Left lung (tissue), 10 donors: ENCODE results near the gene NOS1. TPM values are rescaled to one million over a fixed set of nuclear protein-coding genes. Genes with fewer than 3 reads are reported as not detected.

Source experiments
- ATAC-seq: fragments of 200-7000 bp; cut with Tn5 transposase; one replicate; pipeline ENCODE4 v1.9.1; 2020; ENCODE audit warnings: moderate library complexity
- DNase-seq, 4 donors: peaks; one replicate each; pipeline ENCODE4 v3.0.0-alpha.2; 2013 to 2020
- H3K27ac ChIP-seq, 2 donors: fragments of 200-600 bp; sonication (generic) in 1 of 2; one replicate each; pipeline versions ENCODE4 v1.5.0 to v1.8.0; 2020 to 2021
- H3K27me3 ChIP-seq, 2 donors: fragments of 200-600 bp; sonication (generic) in 1 of 2; one replicate each; pipeline versions ENCODE4 v1.5.0 to v1.8.0; 2020 to 2021
- H3K36me3 ChIP-seq, 2 donors: fragments of 200-600 bp; sonication (generic) in 1 of 2; one replicate each; pipeline versions ENCODE4 v1.5.0 to v1.8.0; 2020 to 2021
- H3K4me1 ChIP-seq, 2 donors: fragments of 200-600 bp; one replicate each; pipeline ENCODE4 v1.8.0; 2021
- H3K4me3 ChIP-seq, 2 donors: fragments of 200-600 bp; sonication (generic) in 1 of 2; one replicate each; pipeline versions ENCODE4 v1.5.0 to v1.8.0; 2020 to 2021; ENCODE audit warnings: mild to moderate bottlenecking in 1 of 2
- H3K9me3 ChIP-seq, 2 donors: fragments of 200-600 bp; sonication (generic) in 1 of 2; one replicate each; pipeline versions ENCODE4 v1.5.0 to v1.8.0; 2020 to 2021
- intact Hi-C, 2 donors: fragments of 100-400 bp; cut with DNase I; formaldehyde crosslinking; loops; one replicate each; pipeline versions ENCODE4 v1.11.2 to v1.14.2; 2022
- polyA plus RNA-seq, 6 donors: library from polyadenylated mRNA; unstranded; fragments of 120-200 nt; gene quantifications; one replicate each; pipeline ENCODE4 v1.2.1, GENCODE V29; 2013; ENCODE audit not compliant: insufficient read length in 6 of 6
- total RNA-seq, 2 donors: library from RNA; stranded (reverse); fragmentation: NEBNext Ultra II Directional; extraction: Animal tissue kit (Norgen Biotek cat#: 25700); gene quantifications; one replicate each; pipeline ENCODE4 v1.2.1, GENCODE V29; 2021
- TF ChIP-seq, protein P1 (sequence below), 2 donors: fragments of 200-600 bp; sonication (generic) in 1 of 2; IDR thresholded peaks; one replicate each; pipeline versions ENCODE4 v1.5.0 to v1.8.0; 2021; ENCODE audit warnings: antibody characterized with exemption in 2 of 2
- donor health status: DM: no; HTN: yes; CAD: no.
- donor health status: DM: no; HTN: no; CAD: no.

The NOS1 gene
- total and polyA plus RNA-seq, 8 donors, result 0.11 to 2.4 (median 0.35) TPM

DNA sequence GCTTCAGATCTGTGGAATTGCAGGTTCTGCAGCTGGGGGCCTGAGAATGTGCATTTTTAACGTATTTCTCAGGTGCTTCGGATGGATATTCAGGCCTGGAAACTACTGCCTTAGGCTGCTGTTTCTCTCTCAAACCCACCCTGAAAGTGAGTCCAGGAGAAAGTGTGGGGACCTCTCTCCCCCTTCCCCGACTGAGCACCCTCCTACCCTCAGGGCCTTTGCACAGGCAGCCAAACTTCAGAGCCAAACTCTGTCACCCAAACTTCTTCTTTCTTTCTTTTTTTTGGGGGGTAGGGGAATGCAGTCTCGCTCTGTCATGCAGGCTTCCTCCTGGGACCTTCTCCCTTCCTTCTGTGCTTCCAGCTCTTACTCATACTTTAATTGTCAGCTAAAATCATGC is 88.7 kb downstream of the NOS1 start:
- TF ChIP-seq, protein P1, sequence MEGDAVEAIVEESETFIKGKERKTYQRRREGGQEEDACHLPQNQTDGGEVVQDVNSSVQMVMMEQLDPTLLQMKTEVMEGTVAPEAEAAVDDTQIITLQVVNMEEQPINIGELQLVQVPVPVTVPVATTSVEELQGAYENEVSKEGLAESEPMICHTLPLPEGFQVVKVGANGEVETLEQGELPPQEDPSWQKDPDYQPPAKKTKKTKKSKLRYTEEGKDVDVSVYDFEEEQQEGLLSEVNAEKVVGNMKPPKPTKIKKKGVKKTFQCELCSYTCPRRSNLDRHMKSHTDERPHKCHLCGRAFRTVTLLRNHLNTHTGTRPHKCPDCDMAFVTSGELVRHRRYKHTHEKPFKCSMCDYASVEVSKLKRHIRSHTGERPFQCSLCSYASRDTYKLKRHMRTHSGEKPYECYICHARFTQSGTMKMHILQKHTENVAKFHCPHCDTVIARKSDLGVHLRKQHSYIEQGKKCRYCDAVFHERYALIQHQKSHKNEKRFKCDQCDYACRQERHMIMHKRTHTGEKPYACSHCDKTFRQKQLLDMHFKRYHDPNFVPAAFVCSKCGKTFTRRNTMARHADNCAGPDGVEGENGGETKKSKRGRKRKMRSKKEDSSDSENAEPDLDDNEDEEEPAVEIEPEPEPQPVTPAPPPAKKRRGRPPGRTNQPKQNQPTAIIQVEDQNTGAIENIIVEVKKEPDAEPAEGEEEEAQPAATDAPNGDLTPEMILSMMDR (IDR thresholded peaks at IDR 0.05), result no peak
- Histone ChIP-seq H3K36me3 (no peaks in the 10 kb centered on the region), H3K4me3 (no peak overlapping the region), H3K27me3 (peaks cover 0 to 11% of the 10 kb centered on the region in 2 donors), H3K9me3 (no peaks in the 10 kb centered on the region), H3K4me1 (no peaks in the 10 kb centered on the region), H3K27ac (no peak overlapping the region)
- intact Hi-C loops, result no loop called here
- DNase-seq, result no peak
- ATAC-seq, result no peak

DNA sequence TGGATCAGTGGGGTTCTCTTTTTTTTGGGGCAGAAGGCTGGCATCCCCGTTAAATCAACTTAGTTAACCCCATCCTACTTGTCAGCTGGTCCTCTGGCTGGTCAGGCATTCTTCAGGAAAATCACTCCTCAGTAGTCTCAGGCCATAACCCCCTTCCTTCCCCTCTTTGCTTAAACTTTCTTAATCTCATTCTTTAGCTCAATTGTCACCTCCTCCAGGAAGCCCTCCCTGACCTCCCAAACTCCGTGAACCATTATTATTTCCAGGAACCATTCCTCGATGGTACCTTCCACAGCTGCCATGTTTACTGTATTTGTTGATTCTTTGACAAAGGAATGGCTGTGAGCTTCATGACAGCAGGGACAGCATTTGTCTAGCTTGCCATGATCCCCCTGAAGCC is 98.7 kb downstream of the NOS1 start:
- ATAC-seq (no peak), DNase-seq (no peak)
- Histone ChIP-seq H3K4me3 (no peak overlapping the region), H3K27me3 (no peaks in the 10 kb centered on the region), H3K36me3 (no peaks in the 10 kb centered on the region), H3K27ac (no peak overlapping the region), H3K9me3 (no peaks in the 10 kb centered on the region), H3K4me1 (no peaks in the 10 kb centered on the region)
- TF ChIP-seq, protein P1 (IDR thresholded peaks at IDR 0.05), result no peak
- intact Hi-C loops, result no loop called here

DNA sequence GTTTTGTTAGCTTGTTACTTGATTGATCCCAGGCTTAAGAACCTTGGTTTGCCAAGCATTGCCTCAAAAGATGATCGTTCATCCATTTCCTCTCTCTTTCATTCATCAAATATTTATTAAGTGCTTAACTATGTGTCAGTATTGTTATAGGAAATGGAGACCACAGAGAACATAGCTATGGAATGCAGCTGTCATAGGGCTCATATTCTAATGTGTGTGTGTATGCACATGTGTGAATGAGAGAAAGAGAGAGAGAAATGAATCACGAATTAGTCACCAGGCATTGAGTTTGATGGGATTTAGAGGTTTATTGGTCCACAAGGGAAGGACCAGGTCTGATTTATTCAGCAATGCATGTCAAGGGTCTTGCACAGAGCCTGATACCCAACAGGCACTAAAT is 100.2 kb downstream of the NOS1 start:
- no peak overlapping the region for H3K4me3 ChIP-seq
- DNase-seq (no peak), ATAC-seq (no peak)
- no peaks in the 10 kb centered on the region for H3K36me3 ChIP-seq
- H3K27me3 ChIP-seq, result peaks cover 0 to 4% of the 10 kb centered on the region in 2 donors
- H3K9me3 ChIP-seq, result no peaks in the 10 kb centered on the region
- intact Hi-C loops, result no loop called here
- TF ChIP-seq, protein P1 (IDR thresholded peaks at IDR 0.05), result no peak
- no peaks in the 10 kb centered on the region for H3K4me1 ChIP-seq
- H3K27ac ChIP-seq, result no peak overlapping the region

DNA sequence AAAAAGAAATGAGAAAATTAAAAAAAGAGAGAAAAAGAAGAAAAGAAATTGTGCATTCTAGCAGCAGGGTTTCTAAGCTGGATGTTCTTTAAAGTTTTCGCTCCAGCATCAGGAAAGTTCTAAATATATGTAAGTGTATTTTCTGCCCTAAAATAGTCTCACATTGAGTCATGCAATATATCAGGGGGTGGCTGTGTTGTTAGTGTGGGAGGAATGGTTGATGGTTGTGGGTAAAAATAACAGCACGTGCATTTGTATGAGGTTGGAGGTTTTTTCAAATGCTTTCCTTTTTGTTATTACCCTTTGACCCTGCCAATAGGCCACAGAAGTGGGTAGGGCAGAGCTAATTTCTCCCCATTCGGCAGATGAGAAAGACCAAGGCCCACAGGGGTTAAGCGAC is 106.0 kb downstream of the NOS1 start:
- H3K36me3 ChIP-seq, result no peaks in the 10 kb centered on the region
- intact Hi-C loops, result no loop called here

DNA sequence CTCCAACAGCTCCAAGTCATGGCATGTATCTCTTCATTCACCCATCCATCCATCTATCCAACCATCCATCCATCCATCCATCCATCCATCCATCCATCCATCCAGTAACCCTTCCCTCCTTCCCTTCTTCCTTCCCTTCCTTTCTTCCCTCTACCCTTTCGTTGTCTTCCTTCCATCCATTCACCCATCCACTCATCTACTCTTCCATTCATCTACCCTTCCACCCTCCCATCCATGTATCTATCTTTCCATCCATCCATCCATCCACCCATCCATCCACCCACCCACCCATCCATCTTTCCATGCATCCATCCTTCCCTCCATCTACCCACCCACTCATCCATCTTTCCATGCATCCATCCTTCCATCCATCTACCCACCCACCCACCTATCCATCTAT is 117.9 kb downstream of the NOS1 start:
- H3K27me3 ChIP-seq, result peaks cover 0 to under 1% of the 10 kb centered on the region in 2 donors
- no peak overlapping the region for H3K27ac ChIP-seq
- H3K36me3 ChIP-seq, result no peaks in the 10 kb centered on the region
- ATAC-seq (no peak), DNase-seq (no peak)
- H3K9me3 ChIP-seq, result no peaks in the 10 kb centered on the region
- TF ChIP-seq, protein P1 (IDR thresholded peaks at IDR 0.05), result no peak
- H3K4me1 ChIP-seq, result no peaks in the 10 kb centered on the region
- intact Hi-C loops, result no loop called here
- no peak overlapping the region for H3K4me3 ChIP-seq

More for the DNA sequence above, 106.0 kb downstream of the NOS1 start:
- Histone ChIP-seq H3K27me3 (peaks cover 0 to 4% of the 10 kb centered on the region in 2 donors), H3K4me1 (no peaks in the 10 kb centered on the region), H3K9me3 (peaks cover 0 to 3% of the 10 kb centered on the region in 2 donors), H3K4me3 (no peak overlapping the region), H3K27ac (no peak overlapping the region)
- no peak for ATAC-seq
- DNase-seq, result no peak
- TF ChIP-seq, protein P1 (IDR thresholded peaks at IDR 0.05), result no peak
